Spleen (tissue), 7 donors: ENCODE measurements around the gene CABLES1.

Experiments used
- CTCF ChIP-seq, 11 experiments: fragments of 200-600 bp in 7 of 11; fragments of 450-650 bp in 4 of 11; sonication (generic) in 4 of 11; IDR thresholded peaks in 8 of 11; conservative IDR thresholded peaks in 3 of 11; 1 replicate in 7 of 11; 2 replicates in 4 of 11; pipeline versions ENCODE4 v1.4.0 to v1.8.0; 2016 to 2021; ENCODE audit warnings: antibody characterized with exemption in 11 of 11, inconsistent platforms in 4 of 11, mild to moderate bottlenecking in 1 of 11
- POLR2A ChIP-seq, 3 donors: fragments of 450-650 bp; IDR thresholded peaks; one replicate each; pipeline ENCODE4 v1.5.1; 2017; ENCODE audit warnings: antibody characterized with exemption in 3 of 3, mild to moderate bottlenecking in 1 of 3
- POLR2AphosphoS5 ChIP-seq, 3 donors: sonication (generic); formaldehyde crosslinking; IDR thresholded peaks; one replicate each; pipeline ENCODE4 v1.5.1; 2017; ENCODE audit warnings: antibody characterized with exemption in 3 of 3
- donor health status: DM: no; HTN: no; CAD: no; lungs with moderate emphysema.
- donor health status: DM: no; HTN: no; CAD: no.
- donor health status: DM: no; HTN: no; CAD: no.

GRCh38 chr18:23193742-23194141 lies 58.5 kb downstream of the CABLES1 start:
- no peak for TF ChIP-seq CTCF (IDR thresholded peaks at IDR 0.05 in 8 of 11, conservative IDR thresholded peaks at IDR 0.05 in 3 of 11)
- no peak for TF ChIP-seq POLR2AphosphoS5 (IDR thresholded peaks at IDR 0.05)
- no peak for TF ChIP-seq POLR2A (IDR thresholded peaks at IDR 0.05)
